ENCODE results near the gene CYP27B1.

The CYP27B1 gene

DNA sequence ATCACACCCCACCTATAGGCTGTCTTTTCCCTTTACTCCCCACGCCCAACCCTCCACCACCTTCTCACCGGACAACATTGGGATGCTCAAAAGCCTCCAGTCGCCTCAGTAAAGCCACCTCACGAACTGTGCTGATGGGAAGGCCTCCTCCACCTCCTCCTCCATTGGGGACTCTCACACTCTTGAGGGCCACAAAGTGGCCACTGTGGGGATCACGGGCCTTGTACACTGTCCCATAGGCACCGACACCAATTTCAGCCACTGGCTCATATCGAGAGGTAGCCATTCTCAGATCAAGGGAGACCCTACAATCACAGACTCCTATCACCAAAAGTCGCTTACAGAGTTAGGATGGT is 15.5 kb downstream of the CYP27B1 start:
- Histone ChIP-seq H3K36me3 (ENCODE audit: insufficient read depth, low read length) (peaks cover 46% of the 10 kb centered on the region), H3K4me3 (ENCODE audit: low read depth, low read length, poor library complexity, severe bottlenecking) (peak overlapping the region; percentile 96), H4K20me1 (ENCODE audit: insufficient read depth, low read length) (no peaks in the 10 kb centered on the region), H3K4me2 (ENCODE audit: low read length) (peak overlapping the region; percentile 98), H3K27ac (ENCODE audit: low read depth, low read length, poor library complexity, severe bottlenecking) (peak overlapping the region; percentile 59), H3K27me3 (ENCODE audit: insufficient read depth, low read length) (no peaks in the 10 kb centered on the region), H3K9ac (ENCODE audit: low read length) (peak overlapping the region; percentile 99), H2AFZ (ENCODE audit: low read length) (no peak overlapping the region), H3K9me3 (ENCODE audit: low read length) (no peaks in the 10 kb centered on the region), H3K79me2 (ENCODE audit: insufficient read depth, low read length) (peaks cover 21% of the 10 kb centered on the region), H3F3A (ENCODE audit: insufficient read depth, low read length) (no peaks in the 10 kb centered on the region; the same call in 1 of the 2 replicates), H3K4me1 (ENCODE audit: insufficient read depth, low read length, severe bottlenecking) (peaks cover 41% of the 10 kb centered on the region), H3K9me2 (ENCODE audit: low read depth, low read length) (no peaks in the 10 kb centered on the region)
- TF ChIP-seq CTCF (IDR thresholded peaks at IDR 0.05; ENCODE audit: low read length) (no peak), EZH2 (IDR thresholded peaks at IDR 0.05; ENCODE audit: borderline replicate concordance, low read length) (no peak)

- Histone ChIP-seq H3K79me2 (ENCODE audit: insufficient read depth, low read length) (peaks cover 21% of the 10 kb centered on the region), H4K20me1 (ENCODE audit: insufficient read depth, low read length) (no peaks in the 10 kb centered on the region), H3K36me3 (ENCODE audit: insufficient read depth, low read length) (peaks cover 50% of the 10 kb centered on the region), H3K4me2 (ENCODE audit: low read length) (peak overlapping the region; percentile 98), H3K9me3 (ENCODE audit: low read length) (no peaks in the 10 kb centered on the region), H3K9ac (ENCODE audit: low read length) (peak overlapping the region; percentile 99), H2AFZ (ENCODE audit: low read length) (no peak overlapping the region), H3K9me2 (ENCODE audit: low read depth, low read length) (no peaks in the 10 kb centered on the region), H3K4me1 (ENCODE audit: insufficient read depth, low read length, severe bottlenecking) (peaks cover 41% of the 10 kb centered on the region), H3K27me3 (ENCODE audit: insufficient read depth, low read length) (no peaks in the 10 kb centered on the region), H3K27ac (ENCODE audit: low read depth, low read length, poor library complexity, severe bottlenecking) (peak overlapping the region; percentile 59), H3F3A (ENCODE audit: insufficient read depth, low read length) (no peaks in the 10 kb centered on the region; the same call in 1 of the 2 replicates), H3K4me3 (ENCODE audit: low read depth, low read length, poor library complexity, severe bottlenecking) (peak overlapping the region; percentile 96)
- TF ChIP-seq EZH2 (IDR thresholded peaks at IDR 0.05; ENCODE audit: borderline replicate concordance, low read length) (no peak), CTCF (IDR thresholded peaks at IDR 0.05; ENCODE audit: low read length) (no peak)
These were observed 16.1 kb downstream of the CYP27B1 start for GRCh38 chr12:57750561-57751431.

DNA sequence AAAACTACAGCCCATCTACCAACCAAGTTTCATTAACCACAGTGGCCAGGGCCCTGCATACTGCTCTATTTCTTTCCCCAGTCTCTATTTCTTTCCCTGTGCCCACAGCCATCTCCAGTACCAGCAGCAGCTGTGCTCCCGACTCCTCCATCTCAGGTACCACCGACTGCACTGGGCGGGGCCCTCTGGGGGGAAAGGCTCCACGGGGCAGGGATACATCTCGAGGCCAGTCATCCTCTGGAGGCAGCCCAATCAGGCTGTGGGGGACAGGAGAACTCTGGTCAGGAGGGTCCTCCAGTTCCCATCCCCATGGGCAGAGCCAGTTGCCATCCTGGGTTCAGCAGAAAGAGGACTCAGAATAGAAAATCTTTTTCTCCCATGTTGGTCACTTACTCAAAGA is 17.8 kb downstream of the CYP27B1 start:
- H3K9me3 ChIP-seq (ENCODE audit: low read length): no peaks in the 10 kb centered on the region
- TF ChIP-seq EZH2 (IDR thresholded peaks at IDR 0.05; ENCODE audit: borderline replicate concordance, low read length) (no peak), CTCF (IDR thresholded peaks at IDR 0.05; ENCODE audit: low read length) (no peak)
- no peaks in the 10 kb centered on the region; the same call in 1 of the 2 replicates for H3F3A ChIP-seq (ENCODE audit: insufficient read depth, low read length)
- H3K4me3 ChIP-seq (ENCODE audit: low read depth, low read length, poor library complexity, severe bottlenecking): no peak overlapping the region
- no peaks in the 10 kb centered on the region for H3K27me3 ChIP-seq (ENCODE audit: insufficient read depth, low read length)
- H4K20me1 ChIP-seq (ENCODE audit: insufficient read depth, low read length): no peaks in the 10 kb centered on the region
- peaks cover 50% of the 10 kb centered on the region for H3K36me3 ChIP-seq (ENCODE audit: insufficient read depth, low read length)
- H2AFZ ChIP-seq (ENCODE audit: low read length): no peak overlapping the region
- peaks cover 21% of the 10 kb centered on the region for H3K79me2 ChIP-seq (ENCODE audit: insufficient read depth, low read length)
- H3K27ac ChIP-seq (ENCODE audit: low read depth, low read length, poor library complexity, severe bottlenecking): no peak overlapping the region
- H3K9me2 ChIP-seq (ENCODE audit: low read depth, low read length): no peaks in the 10 kb centered on the region
- no peak overlapping the region for H3K9ac ChIP-seq (ENCODE audit: low read length)
- H3K4me1 ChIP-seq (ENCODE audit: insufficient read depth, low read length, severe bottlenecking): peaks cover 47% of the 10 kb centered on the region
- H3K4me2 ChIP-seq (ENCODE audit: low read length): no peak overlapping the region

Data from OCI-LY1 (cell line).